GM12874 (cell line): Measurements from ENCODE around the gene TENM4.

Experiments used
- TF ChIP-seq, protein P1 (sequence below): IDR thresholded peaks from 2 replicates; pipeline ENCODE4 v1.5.1; 2011; ENCODE audit warnings: low read depth, mild to moderate bottlenecking, control low read depth, low read length, moderate library complexity; ENCODE audit not compliant: insufficient read depth

TENM4 gene

GRCh38 chr11:79363861-79364378 lies 76.9 kb downstream of the TENM4 start:
- TF ChIP-seq, protein P1, sequence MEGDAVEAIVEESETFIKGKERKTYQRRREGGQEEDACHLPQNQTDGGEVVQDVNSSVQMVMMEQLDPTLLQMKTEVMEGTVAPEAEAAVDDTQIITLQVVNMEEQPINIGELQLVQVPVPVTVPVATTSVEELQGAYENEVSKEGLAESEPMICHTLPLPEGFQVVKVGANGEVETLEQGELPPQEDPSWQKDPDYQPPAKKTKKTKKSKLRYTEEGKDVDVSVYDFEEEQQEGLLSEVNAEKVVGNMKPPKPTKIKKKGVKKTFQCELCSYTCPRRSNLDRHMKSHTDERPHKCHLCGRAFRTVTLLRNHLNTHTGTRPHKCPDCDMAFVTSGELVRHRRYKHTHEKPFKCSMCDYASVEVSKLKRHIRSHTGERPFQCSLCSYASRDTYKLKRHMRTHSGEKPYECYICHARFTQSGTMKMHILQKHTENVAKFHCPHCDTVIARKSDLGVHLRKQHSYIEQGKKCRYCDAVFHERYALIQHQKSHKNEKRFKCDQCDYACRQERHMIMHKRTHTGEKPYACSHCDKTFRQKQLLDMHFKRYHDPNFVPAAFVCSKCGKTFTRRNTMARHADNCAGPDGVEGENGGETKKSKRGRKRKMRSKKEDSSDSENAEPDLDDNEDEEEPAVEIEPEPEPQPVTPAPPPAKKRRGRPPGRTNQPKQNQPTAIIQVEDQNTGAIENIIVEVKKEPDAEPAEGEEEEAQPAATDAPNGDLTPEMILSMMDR, result no peak

GRCh38 chr11:79363256-79363655 lies 77.6 kb downstream of the TENM4 start:
- TF ChIP-seq, protein P1, result no peak

DNA sequence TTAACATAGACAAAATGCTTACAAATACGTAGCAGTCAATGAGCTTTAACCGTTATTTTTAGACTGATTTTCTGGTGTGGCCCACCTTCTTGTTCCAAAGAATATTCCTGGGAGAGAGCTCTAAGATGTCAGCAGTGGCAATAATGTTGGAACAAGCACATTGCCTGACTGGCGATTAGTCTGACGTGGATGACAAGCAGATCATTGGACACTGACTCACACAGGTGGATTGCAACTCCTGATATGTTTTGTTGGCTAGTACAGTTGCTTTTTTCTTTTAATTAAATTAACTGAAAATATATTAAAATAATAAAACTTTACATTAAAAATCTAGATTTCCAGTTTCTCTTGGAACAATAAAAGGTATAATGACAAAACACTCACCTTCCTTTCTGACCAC lies 78.0 kb downstream of the TENM4 start:
- TF ChIP-seq, protein P1, result no peak

DNA sequence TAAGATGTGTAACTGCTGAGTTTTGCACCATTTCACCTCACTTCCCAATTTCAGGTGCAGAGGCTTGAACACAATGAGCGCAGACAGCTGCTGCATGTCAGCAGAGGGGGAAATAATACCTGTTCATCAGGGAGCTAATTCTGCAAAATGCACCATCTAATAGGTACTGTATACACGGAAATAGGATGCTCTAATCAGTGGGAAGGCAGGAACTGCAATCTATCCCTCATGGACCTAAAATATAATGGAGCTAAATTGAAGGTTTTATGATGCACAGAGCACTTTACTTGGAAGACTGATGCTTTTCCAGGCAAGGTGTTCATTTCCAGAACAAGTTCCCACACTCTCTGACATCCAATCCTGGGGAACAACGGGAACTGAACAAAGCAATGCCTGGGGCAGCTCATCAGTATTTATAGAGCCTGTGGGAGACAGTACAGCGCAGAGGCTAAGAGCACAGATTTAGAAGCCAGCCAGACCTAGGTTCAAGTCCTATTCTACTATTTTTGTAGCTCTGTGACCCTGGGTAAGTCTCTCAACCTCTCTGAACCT lies 78.5 kb downstream of the TENM4 start:
- TF ChIP-seq, protein P1, result no peak

- TF ChIP-seq, protein P1, result no peak
Observed at GRCh38 chr11:79358258-79358657, 82.6 kb downstream of the TENM4 start.

- TF ChIP-seq, protein P1, result no peak
Observed at GRCh38 chr11:79353706-79354105, 87.1 kb downstream of the TENM4 start.

GRCh38 chr11:79352349-79352703 lies 88.5 kb downstream of the TENM4 start:
- TF ChIP-seq, protein P1, result no peak
